H1 (cell line): ENCODE results near the gene HES5. TPM values are rescaled to one million over a fixed set of nuclear protein-coding genes. Genes with fewer than 3 reads are reported as not detected.

Experiments used
- CTCF ChIA-PET: fragments of 300-600 bp; sonication (Branson Sonifier 250); formaldehyde crosslinking; loops from one replicate; lab custom pipeline; 2021; ENCODE audit not compliant: partially characterized antibody; lab: Charles Lee
- POLR2A ChIA-PET: fragments of 300-600 bp; sonication (Branson Sonifier 250); formaldehyde crosslinking; loops from one replicate; lab custom pipeline; 2021; ENCODE audit warnings: inconsistent platforms; ENCODE audit not compliant: partially characterized antibody; lab: Charles Lee
- DNase-seq, 2 experiments: peaks; one replicate each; pipeline versions ENCODE4 v3.0.0 to v3.0.0-alpha.2; 2010 to 2022; ENCODE audit warnings: low spot score in 2 of 2, low read depth in 1 of 2, mixed read lengths in 1 of 2
- FAIRE-seq: peaks from 2 replicates; lab custom pipeline; 2011; peaks lifted over from hg19 to GRCh38; lab: Jason Lieb, UNC
- H2AFZ ChIP-seq: 2 replicates; pipeline ENCODE4 v1.8.1; 2012; ENCODE audit warnings: low read length, inconsistent platforms
- H2AK5ac ChIP-seq: 2 replicates; pipeline ENCODE4 v1.6.1; 2013; ENCODE audit warnings: low read depth, low read length
- H2BK120ac ChIP-seq: replicated peaks from 2 replicates; pipeline ENCODE3; 2013; ENCODE audit warnings: low read depth, low read length, inconsistent platforms
- H2BK12ac ChIP-seq: 2 replicates; pipeline ENCODE4 v1.6.1; 2013; ENCODE audit warnings: low read depth, low read length
- H2BK15ac ChIP-seq: 2 replicates; pipeline ENCODE4 v1.6.1; 2013; ENCODE audit warnings: low read length
- H2BK20ac ChIP-seq: 2 replicates; pipeline ENCODE4 v1.6.1; 2013; ENCODE audit warnings: low read length
- H2BK5ac ChIP-seq: 2 replicates; pipeline ENCODE4 v1.6.1; 2013; ENCODE audit warnings: low read depth, low read length
- H3K14ac ChIP-seq: 2 replicates; pipeline ENCODE4 v1.6.1; 2013; ENCODE audit warnings: inconsistent platforms; ENCODE audit not compliant: insufficient read length
- H3K18ac ChIP-seq: 2 replicates; pipeline ENCODE4 v1.6.1; 2013; ENCODE audit warnings: low read length; ENCODE audit errors: extremely low read depth
- H3K23ac ChIP-seq: 2 replicates; pipeline ENCODE4 v1.6.1; 2013; ENCODE audit warnings: inconsistent platforms; ENCODE audit not compliant: insufficient read length
- H3K23me2 ChIP-seq: 2 replicates; pipeline ENCODE4 v1.6.1; 2013; ENCODE audit warnings: low read depth, low read length
- H3K27ac ChIP-seq: 2 replicates; pipeline ENCODE4 v1.6.1; 2011; ENCODE audit warnings: low read depth, low read length, inconsistent platforms
- H3K27me3 ChIP-seq, 4 experiments: replicated peaks in 1 of 4; 1 replicate in 1 of 4; 2 replicates in 3 of 4; pipeline versions ENCODE4 v1.6.1 to v1.8.1; 2011 to 2013; ENCODE audit warnings: low read length in 3 of 4, mild to moderate bottlenecking in 3 of 4, inconsistent platforms in 2 of 4, mixed read lengths in 2 of 4, moderate library complexity in 1 of 4; ENCODE audit not compliant: control insufficient read depth in 3 of 4, insufficient read depth in 3 of 4; ENCODE audit errors: extremely low read depth in 1 of 4
- H3K36me3 ChIP-seq, 4 experiments: 2 replicates each; pipeline versions ENCODE4 v1.6.1 to v1.8.1; 2011 to 2013; ENCODE audit warnings: mild to moderate bottlenecking in 4 of 4, low read length in 3 of 4, moderate library complexity in 2 of 4, control low read depth in 1 of 4, inconsistent platforms in 1 of 4; ENCODE audit not compliant: insufficient read depth in 4 of 4, control insufficient read depth in 2 of 4
- H3K4ac ChIP-seq: replicated peaks from 2 replicates; pipeline ENCODE3; 2013; ENCODE audit warnings: low read length, low read depth, mixed read lengths, inconsistent platforms; ENCODE audit not compliant: insufficient read length
- H3K4me1 ChIP-seq, 4 experiments: replicated peaks in 1 of 4; 1 replicate in 1 of 4; 2 replicates in 3 of 4; pipeline versions ENCODE4 v1.6.1 to v1.8.1; 2011 to 2013; ENCODE audit warnings: low read length in 3 of 4, inconsistent platforms in 2 of 4, mixed read lengths in 1 of 4; ENCODE audit not compliant: insufficient read depth in 4 of 4, control insufficient read depth in 3 of 4
- H3K4me2 ChIP-seq, 2 experiments: 2 replicates each; pipeline versions ENCODE4 v1.6.1 to v1.8.1; 2011 to 2013; ENCODE audit warnings: low read depth in 2 of 2, low read length in 2 of 2, control low read depth in 1 of 2, inconsistent platforms in 1 of 2, mild to moderate bottlenecking in 1 of 2; ENCODE audit not compliant: insufficient read depth in 1 of 2
- H3K4me3 ChIP-seq, 4 experiments: fragments of 200-600, 300-600 bp in 1 of 4; sonication (generic), shearing (Covaris generic), sonication (Bioruptor Twin) in 1 of 4; 2 replicates each; pipeline versions ENCODE4 v1.5.1 to v1.8.1; 2011 to 2016; ENCODE audit warnings: low read length in 4 of 4, low read depth in 3 of 4, control low read depth in 2 of 4, inconsistent platforms in 2 of 4, mild to moderate bottlenecking in 2 of 4, mixed read lengths in 1 of 4, moderate library complexity in 1 of 4; ENCODE audit not compliant: insufficient read depth in 2 of 4; ENCODE audit errors: extremely low read depth in 1 of 4
- H3K56ac ChIP-seq: replicated peaks from 2 replicates; pipeline ENCODE3; 2013; ENCODE audit warnings: low read depth, mild to moderate bottlenecking, mixed read lengths, low read length, inconsistent platforms; ENCODE audit not compliant: insufficient read length
- H3K79me1 ChIP-seq: 2 replicates; pipeline ENCODE4 v1.6.1; 2013; ENCODE audit warnings: low read depth, low read length, control low read depth
- H3K79me2 ChIP-seq, 2 experiments: 2 replicates each; pipeline versions ENCODE4 v1.6.1 to v1.8.1; 2012 to 2013; ENCODE audit warnings: low read length in 2 of 2, mild to moderate bottlenecking in 2 of 2, inconsistent platforms in 1 of 2; ENCODE audit not compliant: insufficient read depth in 2 of 2, control insufficient read depth in 1 of 2
- H3K9ac ChIP-seq, 4 experiments: replicated peaks in 1 of 4; 1 replicate in 1 of 4; 2 replicates in 3 of 4; pipeline versions ENCODE4 v1.6.1 to v1.8.1; 2011 to 2013; ENCODE audit warnings: low read depth in 3 of 4, low read length in 3 of 4, control low read depth in 2 of 4, mild to moderate bottlenecking in 2 of 4, moderate library complexity in 2 of 4, inconsistent platforms in 1 of 4; ENCODE audit errors: extremely low read depth in 1 of 4
- H3K9me3 ChIP-seq, 2 experiments: 2 replicates each; pipeline versions ENCODE4 v1.6.1 to v1.8.1; 2012 to 2013; ENCODE audit warnings: mild to moderate bottlenecking in 2 of 2, moderate library complexity in 2 of 2, control low read depth in 1 of 2, inconsistent platforms in 1 of 2, low read depth in 1 of 2, low read length in 1 of 2, mixed read lengths in 1 of 2; ENCODE audit not compliant: insufficient read depth in 2 of 2
- H4K20me1 ChIP-seq, 2 experiments: replicated peaks in 1 of 2; 2 replicates each; pipeline versions ENCODE3 to v1.8.1; 2011 to 2013; ENCODE audit warnings: inconsistent platforms in 2 of 2, low read length in 2 of 2, mild to moderate bottlenecking in 1 of 2; ENCODE audit not compliant: insufficient read depth in 2 of 2, control insufficient read depth in 1 of 2
- H4K5ac ChIP-seq: 2 replicates; pipeline ENCODE4 v1.6.1; 2013; ENCODE audit warnings: low read length, low read depth, mixed read lengths, inconsistent platforms; ENCODE audit not compliant: insufficient read length
- H4K8ac ChIP-seq: 2 replicates; pipeline ENCODE4 v1.8.0; 2013; ENCODE audit warnings: mild to moderate bottlenecking, moderate library complexity, low read length, inconsistent platforms; ENCODE audit not compliant: insufficient read depth; ENCODE audit errors: extremely low read depth
- H4K91ac ChIP-seq: replicated peaks from 2 replicates; pipeline ENCODE3; 2013; ENCODE audit warnings: low read length, mixed read lengths, inconsistent platforms; ENCODE audit not compliant: insufficient read length
- BRCA1 ChIP-seq: IDR thresholded peaks from 2 replicates; pipeline ENCODE4 v1.6.1; 2012; ENCODE audit warnings: low read depth, low read length, improper control_type of control experiment
- CEBPB ChIP-seq: IDR thresholded peaks from 2 replicates; pipeline ENCODE4 v1.6.1; 2012; ENCODE audit warnings: low read depth, low read length
- EGR1 ChIP-seq: IDR thresholded peaks from 2 replicates; pipeline ENCODE4 v1.6.1; 2011; ENCODE audit warnings: low read depth, low read length, borderline replicate concordance
- KDM4A ChIP-seq: IDR thresholded peaks from one replicate; pipeline ENCODE4 v1.7.1; 2012; ENCODE audit warnings: low read depth, mild to moderate bottlenecking, moderate library complexity, low read length, inconsistent platforms; ENCODE audit not compliant: severe bottlenecking
- SUZ12 ChIP-seq: fragments of 200-600 bp; sonication (generic); IDR thresholded peaks from 2 replicates; pipeline ENCODE4 v1.6.1; 2012; ENCODE audit warnings: mild to moderate bottlenecking, inconsistent platforms, low read length, moderate library complexity, mixed read lengths
- TAF7 ChIP-seq: optimal IDR thresholded peaks from 2 replicates; pipeline ENCODE3; 2011; ENCODE audit warnings: low read depth, mild to moderate bottlenecking, inconsistent platforms, low read length, moderate library complexity, borderline replicate concordance
- WGBS, 2 experiments: shearing (Covaris generic) in 1 of 2; methylation state at CpG; one replicate each; pipeline versions ENCODE4 v1.1.6 to v1.1.7; 2013 to 2015; ENCODE audit warnings: low lambda C conversion rate in 2 of 2, mixed read lengths in 2 of 2, inconsistent platforms in 1 of 2, low coverage in 1 of 2, missing lambda C conversion rate in 1 of 2; ENCODE audit not compliant: insufficient replicate concordance in 2 of 2, insufficient coverage in 1 of 2, insufficient read length in 1 of 2; ENCODE audit errors: extremely low coverage in 1 of 2, missing lambda C conversion rate in 1 of 2; 5-methylcytosine and 5-hydroxymethylcytosine counted together
- polyA plus RNA-seq, 7 experiments: library from polyadenylated mRNA; depleted of rRNA in 3 of 7; stranded (reverse) in 5 of 7; unstranded in 2 of 7; fragments of >200 nt in 5 of 7; fragments of 200-250 nt in 2 of 7; gene quantifications; 1 replicate in 5 of 7; 2 replicates in 1 of 7; 4 replicates in 1 of 7; pipeline versions ENCODE4 v1.2.1 to v1.2.3, GENCODE V29; 2011 to 2013; ENCODE audit warnings: missing spikeins in 2 of 7, mixed read lengths in 2 of 7
- total RNA-seq: library from RNA; stranded (reverse); fragmentation: NEBNext Ultra II Directional; extraction: Animal tissue kit (Norgen Biotek cat#: 25700); gene quantifications from 2 replicates; pipeline ENCODE4 v1.2.1, GENCODE V29; 2021

The HES5 gene
- total and polyA plus RNA-seq, 2 of the 8 experiments (the other 6 are each of a cell fraction or from before 2014, with no cell fraction given): 0.22 TPM; not detected in 1

- 87% methylated on average over 16 of the region's 19 CpGs; no CpG with 5 or more reads in 1 of the 2 experiments for WGBS, 2 experiments
- no peak for DNase-seq
- H3K18ac ChIP-seq: no peak overlapping the region
- H3K79me2 ChIP-seq: no peaks in the 10 kb centered on the region
- H2BK12ac ChIP-seq: no peak overlapping the region
- H3K27me3 ChIP-seq: peaks cover 0 to 14% (median 3%) of the 10 kb centered on the region in 4 experiments; a peak in 3 of 7 replicates
- no peak overlapping the region for H4K5ac ChIP-seq
- H3K4me1 ChIP-seq: no peaks in the 10 kb centered on the region
- no peak overlapping the region for H2BK5ac ChIP-seq
- FAIRE-seq: no peak
- H2BK15ac ChIP-seq: no peak overlapping the region
- no peak overlapping the region for H3K14ac ChIP-seq
- H2BK20ac ChIP-seq: no peak overlapping the region
- H3K4me3 ChIP-seq: no peak overlapping the region
- no peak overlapping the region for H2AFZ ChIP-seq
- H3K9ac ChIP-seq: no peak overlapping the region
- TF ChIP-seq BRCA1 (no peak), TAF7 (no peak), SUZ12 (no peak), EGR1 (no peak), KDM4A (no peak), CEBPB (peak; percentile 85)
- H2AK5ac ChIP-seq: no peak overlapping the region
- H3K23me2 ChIP-seq: no peaks in the 10 kb centered on the region
- no peak overlapping the region for H4K8ac ChIP-seq
- no peak overlapping the region for H3K4me2 ChIP-seq
- no peak overlapping the region for H3K27ac ChIP-seq
- no peak overlapping the region for H3K23ac ChIP-seq
- H4K20me1 ChIP-seq: no peaks in the 10 kb centered on the region
- no peak overlapping the region for H2BK120ac ChIP-seq
- H3K4ac ChIP-seq: no peak overlapping the region
- POLR2A ChIA-PET: interaction anchor here (0.7 kb wide), 1 partner anchor 47 kb away, joined by 3 read pairs; no protein-coding TSS in a partner anchor
- no peak overlapping the region for H3K56ac ChIP-seq
- CTCF ChIA-PET: interaction anchor here (1.0 to 1.8 kb wide), 5 partner anchors 13 to 855 kb away, joined by 3 to 7 read pairs (median 3); no protein-coding TSS in a partner anchor
- H3K36me3 ChIP-seq: no peaks in the 10 kb centered on the region
- H3K79me1 ChIP-seq: no peaks in the 10 kb centered on the region
- peaks cover 0 to 2% of the 10 kb centered on the region in 2 experiments; a peak in 1 of 4 replicates for H3K9me3 ChIP-seq
- no peak overlapping the region for H4K91ac ChIP-seq
Measured at GRCh38 chr1:2494323-2494693, 35.8 kb downstream of the HES5 start.
